Fibroblast of the aortic adventitia (primary cell): ENCODE measurements around the gene RCAN2. TPM values are rescaled to one million over a fixed set of nuclear protein-coding genes. Genes with fewer than 3 reads are reported as not detected.
"Not testable (repeated sequence)": the region's sequence is repeated elsewhere in the genome, so short reads cannot be mapped to it uniquely, and the experiment has no call there.

Experiments
- DNase-seq: peaks from one replicate; pipeline ENCODE4 v3.0.0-alpha.2; 2010; ENCODE audit warnings: low read depth
- H3K4me3 ChIP-seq: 2 replicates; pipeline ENCODE4 v1.5.1; 2011; ENCODE audit warnings: low read depth, mild to moderate bottlenecking, control low read depth, low read length, moderate library complexity
- CTCF ChIP-seq: IDR thresholded peaks from 2 replicates; pipeline ENCODE4 v1.5.1; 2011; ENCODE audit warnings: mild to moderate bottlenecking, low read length, control low read depth, inconsistent platforms; ENCODE audit not compliant: insufficient read depth
- total RNA-seq: library from RNA; depleted of rRNA; stranded (reverse); fragments of >200 nt; gene quantifications from 2 replicates; pipeline ENCODE4 v1.2.3, GENCODE V29; 2012; ENCODE audit warnings: low replicate concordance

Gene RCAN2
- total RNA-seq, 1 donor, result 8.0 TPM

- DNase-seq, result no peak
- no peak for TF ChIP-seq CTCF
- no peak overlapping the region for H3K4me3 ChIP-seq
Observed at GRCh38 chr6:46352541-46353268, 138.5 kb downstream of the RCAN2 start.

GRCh38 chr6:46350714-46351113 is 140.5 kb downstream of the RCAN2 start:
- H3K4me3 ChIP-seq, result no peak overlapping the region
- DNase-seq, result no peak
- no peak for TF ChIP-seq CTCF

GRCh38 chr6:46347669-46348068 is 143.6 kb downstream of the RCAN2 start:
- DNase-seq, result no peak
- H3K4me3 ChIP-seq, result no peak overlapping the region

GRCh38 chr6:46340246-46340645 is 151.0 kb downstream of the RCAN2 start:
- no peak for DNase-seq
- no peak for TF ChIP-seq CTCF
- H3K4me3 ChIP-seq, result no peak overlapping the region

More at GRCh38 chr6:46347669-46348068, 143.6 kb downstream of the RCAN2 start:
- no peak for TF ChIP-seq CTCF

GRCh38 chr6:46338131-46338530 is 153.1 kb downstream of the RCAN2 start:
- no peak for TF ChIP-seq CTCF
- no peak overlapping the region for H3K4me3 ChIP-seq
- DNase-seq, result no peak

GRCh38 chr6:46334442-46334841 is 156.8 kb downstream of the RCAN2 start:
- DNase-seq, result no peak
- no peak overlapping the region for H3K4me3 ChIP-seq
- TF ChIP-seq CTCF, result no peak

- no peak for TF ChIP-seq CTCF
- no peak for DNase-seq
Observed at GRCh38 chr6:46333481-46333880, 157.8 kb downstream of the RCAN2 start.

GRCh38 chr6:46332448-46332847 is 158.8 kb downstream of the RCAN2 start:
- not testable (repeated sequence) for DNase-seq

More at GRCh38 chr6:46333481-46333880, 157.8 kb downstream of the RCAN2 start:
- no peak overlapping the region for H3K4me3 ChIP-seq

More at GRCh38 chr6:46332448-46332847, 158.8 kb downstream of the RCAN2 start:
- H3K4me3 ChIP-seq, result not testable (repeated sequence)
